ENCODE results near the gene CAMKK2. TPM values are rescaled to one million over a fixed set of nuclear protein-coding genes. Genes with fewer than 3 reads are reported as not detected.
"Not testable (repeated sequence)": the region's sequence is repeated elsewhere in the genome, so short reads cannot be mapped to it uniquely, and the experiment has no call there.

Gene CAMKK2
- total and polyA plus RNA-seq, 2 donors from 2014 or later: 16.3 to 35.6 TPM

GRCh38 chr12:121318121-121318520 lies 21.6 kb upstream of the CAMKK2 start:
- no peaks in the 10 kb centered on the region for H3K4me1 ChIP-seq (ENCODE audit: control insufficient read depth in 2 of 3, insufficient read depth in 2 of 3, low read depth in 1 of 3, low read length in 3 of 3)
- H3K9me3 ChIP-seq (ENCODE audit: control insufficient read depth in 2 of 3, insufficient read depth in 1 of 3, low read length in 3 of 3): no peaks in the 10 kb centered on the region
- H3K27ac ChIP-seq (ENCODE audit: low read depth in 2 of 2, low read length in 2 of 2): no peak overlapping the region
- H3K9ac ChIP-seq (ENCODE audit: low read length in 3 of 3): no peak overlapping the region
- no peaks in the 10 kb centered on the region for H3K27me3 ChIP-seq (ENCODE audit: control insufficient read depth, insufficient read depth, low read length)
- intact Hi-C loops (cut with DNase I): no loop called here
- H3K36me3 ChIP-seq (ENCODE audit: control insufficient read depth in 2 of 3, insufficient read depth in 3 of 3, low read length in 3 of 3): peaks cover 2 to 19% (median 10%) of the 10 kb centered on the region in 3 donors
- H3K4me3 ChIP-seq (ENCODE audit: low read length in 3 of 3): no peak overlapping the region
- DNase-seq (no peak), FAIRE-seq (no peak)
- no peak for TF ChIP-seq CTCF (IDR thresholded peaks at IDR 0.05; ENCODE audit: borderline replicate concordance, extremely low read depth, insufficient read depth)

- Histone ChIP-seq H3K9ac (ENCODE audit: low read length in 3 of 3) (no peak overlapping the region), H3K27ac (ENCODE audit: low read depth in 2 of 2, low read length in 2 of 2) (no peak overlapping the region), H3K27me3 (ENCODE audit: control insufficient read depth, insufficient read depth, low read length) (no peaks in the 10 kb centered on the region), H3K9me3 (ENCODE audit: control insufficient read depth in 2 of 3, insufficient read depth in 1 of 3, low read length in 3 of 3) (no peaks in the 10 kb centered on the region), H3K4me3 (ENCODE audit: low read length in 3 of 3) (no peak overlapping the region), H3K4me1 (ENCODE audit: control insufficient read depth in 2 of 3, insufficient read depth in 2 of 3, low read depth in 1 of 3, low read length in 3 of 3) (no peaks in the 10 kb centered on the region), H3K36me3 (ENCODE audit: control insufficient read depth in 2 of 3, insufficient read depth in 3 of 3, low read length in 3 of 3) (peaks cover 2 to 16% (median 7%) of the 10 kb centered on the region in 3 donors)
- intact Hi-C loops (cut with DNase I): no loop called here
- no peak for FAIRE-seq
- no peak for TF ChIP-seq CTCF (IDR thresholded peaks at IDR 0.05; ENCODE audit: borderline replicate concordance, extremely low read depth, insufficient read depth)
- DNase-seq: no peak
These were observed 17.9 kb upstream of the CAMKK2 start for GRCh38 chr12:121314431-121314830.

GRCh38 chr12:121310231-121310630 lies 13.7 kb upstream of the CAMKK2 start:
- H3K9ac ChIP-seq (ENCODE audit: low read length in 3 of 3); H3K9me3 ChIP-seq (ENCODE audit: control insufficient read depth in 2 of 3, insufficient read depth in 1 of 3, low read length in 3 of 3); H3K27ac ChIP-seq (ENCODE audit: low read depth in 2 of 2, low read length in 2 of 2); FAIRE-seq; H3K4me3 ChIP-seq (ENCODE audit: low read length in 3 of 3); H3K27me3 ChIP-seq (ENCODE audit: control insufficient read depth, insufficient read depth, low read length); H3K4me1 ChIP-seq (ENCODE audit: control insufficient read depth in 2 of 3, insufficient read depth in 2 of 3, low read depth in 1 of 3, low read length in 3 of 3); DNase-seq; intact Hi-C loops (cut with DNase I): not testable (repeated sequence)
- H3K36me3 ChIP-seq (ENCODE audit: control insufficient read depth in 2 of 3, insufficient read depth in 3 of 3, low read length in 3 of 3): peaks cover 0 to 12% (median 7%) of the 10 kb centered on the region in 3 donors

GRCh38 chr12:121307397-121307796 lies 10.9 kb upstream of the CAMKK2 start:
- intact Hi-C loops (cut with DNase I); H3K4me1 ChIP-seq (ENCODE audit: control insufficient read depth in 2 of 3, insufficient read depth in 2 of 3, low read depth in 1 of 3, low read length in 3 of 3); H3K9me3 ChIP-seq (ENCODE audit: control insufficient read depth in 2 of 3, insufficient read depth in 1 of 3, low read length in 3 of 3); H3K27me3 ChIP-seq (ENCODE audit: control insufficient read depth, insufficient read depth, low read length); FAIRE-seq; H3K27ac ChIP-seq (ENCODE audit: low read depth in 2 of 2, low read length in 2 of 2); H3K9ac ChIP-seq (ENCODE audit: low read length in 3 of 3); DNase-seq; H3K4me3 ChIP-seq (ENCODE audit: low read length in 3 of 3): not testable (repeated sequence)
- H3K36me3 ChIP-seq (ENCODE audit: control insufficient read depth in 2 of 3, insufficient read depth in 3 of 3, low read length in 3 of 3): peaks cover 0 to 12% (median 7%) of the 10 kb centered on the region in 3 donors

Data from kidney (tissue), 14 donors.